ENCODE data around the gene ARHGEF33. TPM values are rescaled to one million over a fixed set of nuclear protein-coding genes. Genes with fewer than 3 reads are reported as not detected.

ARHGEF33 gene
- total and polyA plus RNA-seq, 2 experiments from 2014 or later = 0.10 to 1.8 TPM

DNA sequence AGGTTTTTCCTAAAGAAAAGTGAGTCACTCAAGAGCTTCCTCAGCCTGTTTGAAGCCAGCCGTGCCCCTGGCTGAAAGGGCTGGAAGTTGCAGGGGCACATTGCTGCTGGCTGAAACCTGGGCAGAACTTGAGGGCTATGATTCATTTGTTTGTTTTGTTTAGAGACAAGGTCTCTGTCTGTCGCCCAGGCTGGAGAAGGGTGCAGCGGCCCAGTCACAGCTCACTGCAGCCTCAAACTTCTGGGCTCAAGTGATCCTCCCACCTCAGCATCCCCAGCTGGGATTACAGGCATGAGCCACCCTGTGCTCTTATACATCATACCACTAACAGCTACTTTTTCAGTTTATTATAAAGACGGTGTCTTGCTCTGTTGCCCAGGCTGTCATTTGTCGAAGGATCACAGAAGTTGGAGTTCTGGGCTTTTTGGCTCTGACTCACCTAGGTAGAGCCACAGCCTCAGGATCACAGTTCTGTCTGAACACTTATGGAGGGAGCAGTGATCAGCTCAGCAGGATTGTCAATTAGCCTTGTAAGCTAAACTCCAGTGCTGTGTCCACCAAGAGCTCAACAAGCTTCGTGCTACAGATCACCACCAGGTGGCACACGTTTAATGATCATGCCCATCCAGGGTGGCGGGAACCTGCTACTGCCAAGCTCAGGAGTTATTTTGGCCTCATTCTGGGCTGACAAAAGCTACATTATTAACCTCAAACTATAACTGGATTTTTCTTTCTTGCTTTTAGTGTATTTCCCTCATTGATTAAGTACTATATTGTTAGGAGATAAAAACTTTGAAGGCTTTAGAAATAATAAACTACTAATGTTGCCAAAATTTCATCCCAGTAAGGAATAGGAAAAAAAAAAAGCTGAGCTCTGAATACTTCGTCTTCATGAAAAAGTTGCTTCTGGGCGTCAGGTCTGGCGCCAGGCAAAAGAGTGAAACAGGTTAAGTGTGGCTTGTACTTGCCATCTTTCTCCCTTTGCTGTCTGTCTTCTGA is 57.9 kb downstream of the ARHGEF33 start:
- Histone ChIP-seq H3K4me3 (no peak overlapping the region), H3F3A (replicated peaks; ENCODE audit: low read depth) (no peaks in the 10 kb centered on the region), H3K9me2 (ENCODE audit: insufficient read depth) (no peaks in the 10 kb centered on the region), H3K36me3 (ENCODE audit: insufficient read depth) (no peaks in the 10 kb centered on the region), H2AFZ (0 out of 2 replicates have a peak overlapping the region, but pooled peaks have one; percentile 8), H3K4me2 (no peak overlapping the region), H4K20me1 (replicated peaks; ENCODE audit: insufficient read depth) (no peaks in the 10 kb centered on the region), H3K27ac (ENCODE audit: low read depth) (no peak overlapping the region; the same call in 1 of the 2 replicates), H3K79me2 (replicated peaks; ENCODE audit: insufficient read depth) (no peaks in the 10 kb centered on the region), H3K27me3 (ENCODE audit: insufficient read depth) (no peaks in the 10 kb centered on the region), H3K4me1 (ENCODE audit: insufficient read depth) (peaks cover 10% of the 10 kb centered on the region)
- Mint-ChIP-seq H3K4me1 (peaks cover 25% of the 10 kb centered on the region), H3K4me3 (no peak overlapping the region), H3K27ac (no peak overlapping the region), H3K9me3 (0 out of 3 replicates have a peak, but pooled peaks cover 5% of the 10 kb centered on the region), H3K36me3 (ENCODE audit: low read depth) (no peaks in the 10 kb centered on the region; the same call in 2 of the 3 replicates), H3K27me3 (ENCODE audit: insufficient read depth, low read depth, poor library complexity) (peaks cover 2% of the 10 kb centered on the region)
- no peak for TF ChIP-seq NANOG (IDR thresholded peaks at IDR 0.05; ENCODE audit: borderline replicate concordance)
- TF ChIP-seq, protein P1, sequence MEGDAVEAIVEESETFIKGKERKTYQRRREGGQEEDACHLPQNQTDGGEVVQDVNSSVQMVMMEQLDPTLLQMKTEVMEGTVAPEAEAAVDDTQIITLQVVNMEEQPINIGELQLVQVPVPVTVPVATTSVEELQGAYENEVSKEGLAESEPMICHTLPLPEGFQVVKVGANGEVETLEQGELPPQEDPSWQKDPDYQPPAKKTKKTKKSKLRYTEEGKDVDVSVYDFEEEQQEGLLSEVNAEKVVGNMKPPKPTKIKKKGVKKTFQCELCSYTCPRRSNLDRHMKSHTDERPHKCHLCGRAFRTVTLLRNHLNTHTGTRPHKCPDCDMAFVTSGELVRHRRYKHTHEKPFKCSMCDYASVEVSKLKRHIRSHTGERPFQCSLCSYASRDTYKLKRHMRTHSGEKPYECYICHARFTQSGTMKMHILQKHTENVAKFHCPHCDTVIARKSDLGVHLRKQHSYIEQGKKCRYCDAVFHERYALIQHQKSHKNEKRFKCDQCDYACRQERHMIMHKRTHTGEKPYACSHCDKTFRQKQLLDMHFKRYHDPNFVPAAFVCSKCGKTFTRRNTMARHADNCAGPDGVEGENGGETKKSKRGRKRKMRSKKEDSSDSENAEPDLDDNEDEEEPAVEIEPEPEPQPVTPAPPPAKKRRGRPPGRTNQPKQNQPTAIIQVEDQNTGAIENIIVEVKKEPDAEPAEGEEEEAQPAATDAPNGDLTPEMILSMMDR (conservative IDR thresholded peaks at IDR 0.05; ENCODE audit: low read depth in 2 of 2) = peak; percentile 84 to 94
- peak; percentile 93 for DNase-seq (ENCODE audit: low spot score)
- ATAC-seq = peak; percentile 94

DNA sequence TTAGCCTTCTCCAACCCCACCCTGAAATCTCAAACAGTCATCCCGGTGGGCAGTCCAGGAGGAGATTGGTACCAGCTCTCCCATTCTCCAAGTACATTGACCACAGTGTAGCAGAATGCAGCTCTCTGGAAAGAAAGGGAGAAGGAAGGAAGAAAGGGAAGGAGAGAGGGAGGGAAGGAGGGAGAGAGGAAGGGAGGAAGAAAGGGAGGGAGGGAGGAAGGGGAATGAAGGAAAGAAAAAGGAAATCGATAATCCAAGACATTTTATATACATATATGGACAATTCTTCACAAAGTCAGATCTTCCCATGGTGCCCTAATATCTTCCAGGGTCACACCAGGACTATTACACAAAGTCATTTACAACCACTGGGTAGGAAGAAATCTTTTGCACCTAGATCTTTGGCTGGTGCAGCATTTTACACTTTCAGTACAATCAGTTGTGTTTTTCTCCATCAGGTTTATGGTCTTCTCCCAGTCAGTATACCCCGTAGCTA is 58.8 kb downstream of the ARHGEF33 start:
- Mint-ChIP-seq H3K27ac (no peak overlapping the region), H3K9me3 (0 out of 3 replicates have a peak, but pooled peaks cover 5% of the 10 kb centered on the region), H3K36me3 (ENCODE audit: low read depth) (no peaks in the 10 kb centered on the region; the same call in 2 of the 3 replicates), H3K27me3 (ENCODE audit: insufficient read depth, low read depth, poor library complexity) (peaks cover 2% of the 10 kb centered on the region), H3K4me3 (no peak overlapping the region), H3K4me1 (peaks cover 21% of the 10 kb centered on the region)
- Histone ChIP-seq H3K27me3 (ENCODE audit: insufficient read depth) (no peaks in the 10 kb centered on the region), H3K79me2 (replicated peaks; ENCODE audit: insufficient read depth) (no peaks in the 10 kb centered on the region), H4K20me1 (replicated peaks; ENCODE audit: insufficient read depth) (no peaks in the 10 kb centered on the region), H3F3A (replicated peaks; ENCODE audit: low read depth) (no peaks in the 10 kb centered on the region), H3K4me1 (ENCODE audit: insufficient read depth) (peaks cover 6% of the 10 kb centered on the region), H3K4me2 (no peak overlapping the region), H3K36me3 (ENCODE audit: insufficient read depth) (no peaks in the 10 kb centered on the region), H2AFZ (0 out of 2 replicates have a peak overlapping the region, but pooled peaks have one; percentile 43), H3K27ac (ENCODE audit: low read depth) (no peak overlapping the region), H3K4me3 (no peak overlapping the region), H3K9me2 (ENCODE audit: insufficient read depth) (no peaks in the 10 kb centered on the region)
- ATAC-seq (no peak), DNase-seq (ENCODE audit: low spot score) (no peak)
- TF ChIP-seq ZNF114 (CRISPR knock-in tag; IDR thresholded peaks at IDR 0.05) (no peak), CREB1 (CRISPR knock-in tag; IDR thresholded peaks at IDR 0.05; ENCODE audit: low read depth) (no peak), EZH2phosphoT487 (IDR thresholded peaks at IDR 0.05; ENCODE audit: unreplicated experiment) (no peak), STAT1 (IDR thresholded peaks at IDR 0.05; ENCODE audit: unreplicated experiment) (no peak), JUNB (IDR thresholded peaks at IDR 0.05; ENCODE audit: unreplicated experiment) (no peak)

Data from GM23338 (cell line).